WTC11 (cell line): ENCODE measurements around the gene KCNB1.

ENCODE experiments used
- CBFB ChIP-seq: sonication (generic); formaldehyde crosslinking; IDR thresholded peaks from 2 replicates; pipeline ENCODE4 v1.8.1; 2022; ENCODE audit warnings: mild to moderate bottlenecking, low read depth, missing genetic modification reagents
- CTCF ChIP-seq: fragments of 200-600 bp; IDR thresholded peaks from 2 replicates; pipeline ENCODE4 v1.8.0; 2022; ENCODE audit warnings: antibody characterized with exemption
- FOXP4 ChIP-seq: sonication (generic); formaldehyde crosslinking; IDR thresholded peaks from 2 replicates; pipeline ENCODE4 v1.8.0; 2022; ENCODE audit warnings: mild to moderate bottlenecking, missing genetic modification reagents
- NR1H2 ChIP-seq: sonication (generic); formaldehyde crosslinking; IDR thresholded peaks from 2 replicates; pipeline ENCODE4 v1.9.0; 2021; ENCODE audit warnings: mild to moderate bottlenecking, moderate library complexity, missing genetic modification reagents
- ZNF512 ChIP-seq: sonication (generic); formaldehyde crosslinking; IDR thresholded peaks from 2 replicates; pipeline ENCODE4 v1.8.1; 2022; ENCODE audit warnings: missing genetic modification reagents, borderline replicate concordance

GRCh38 chr20:49316704-49317103 lies 165.8 kb downstream of the KCNB1 start:
- no peak for TF ChIP-seq CTCF
- TF ChIP-seq FOXP4 (CRISPR knock-in tag): no peak
- no peak for TF ChIP-seq ZNF512
- no peak for TF ChIP-seq NR1H2
- TF ChIP-seq CBFB (CRISPR knock-in tag): no peak
